Mesenchymal stem cell (in vitro differentiated cells and primary cell): ENCODE results near the gene CHN2.

ENCODE experiments used
- DNase-seq: peaks from one replicate; pipeline ENCODE4 v3.0.0-alpha.2; 2013
- H2AFZ ChIP-seq: one replicate; pipeline ENCODE4 v1.6.1; 2013; ENCODE audit warnings: low read depth, mild to moderate bottlenecking, control low read depth, inconsistent platforms, low read length, moderate library complexity
- H2AK5ac ChIP-seq: 2 replicates; pipeline ENCODE4 v1.6.1; 2013; ENCODE audit warnings: low read length, moderate library complexity, mild to moderate bottlenecking, inconsistent platforms; ENCODE audit not compliant: severe bottlenecking
- H2BK120ac ChIP-seq: one replicate; pipeline ENCODE4 v1.6.1; 2013; ENCODE audit warnings: low read depth, mild to moderate bottlenecking, inconsistent platforms, low read length, moderate library complexity
- H2BK12ac ChIP-seq, 2 experiments: one replicate each; pipeline ENCODE4 v1.6.1; 2013; ENCODE audit warnings: inconsistent platforms in 2 of 2, low read length in 2 of 2, mild to moderate bottlenecking in 2 of 2, moderate library complexity in 2 of 2, control low read depth in 1 of 2
- H2BK15ac ChIP-seq: one replicate; pipeline ENCODE4 v1.6.1; 2013; ENCODE audit warnings: mild to moderate bottlenecking, low read depth, inconsistent platforms; ENCODE audit not compliant: poor library complexity, severe bottlenecking
- H2BK5ac ChIP-seq: 2 replicates; pipeline ENCODE4 v1.6.1; 2013; ENCODE audit warnings: low read depth, mild to moderate bottlenecking, low read length, control low read depth, inconsistent platforms; ENCODE audit not compliant: poor library complexity, severe bottlenecking
- H3K14ac ChIP-seq, 2 experiments: one replicate each; pipeline ENCODE4 v1.6.1; 2013; ENCODE audit warnings: inconsistent platforms in 2 of 2, low read length in 2 of 2, control low read depth in 1 of 2, mild to moderate bottlenecking in 1 of 2, moderate library complexity in 1 of 2
- H3K18ac ChIP-seq, 2 experiments: one replicate each; pipeline ENCODE4 v1.6.1; 2013; ENCODE audit warnings: inconsistent platforms in 2 of 2, low read length in 2 of 2, control low read depth in 1 of 2, low read depth in 1 of 2, mild to moderate bottlenecking in 1 of 2
- H3K23ac ChIP-seq, 2 experiments: one replicate each; pipeline ENCODE4 v1.6.1; 2013; ENCODE audit warnings: inconsistent platforms in 2 of 2, low read length in 2 of 2, mild to moderate bottlenecking in 2 of 2, moderate library complexity in 2 of 2, control low read depth in 1 of 2
- H3K27ac ChIP-seq: 2 replicates; pipeline ENCODE4 v1.5.1; 2013; ENCODE audit warnings: mild to moderate bottlenecking, moderate library complexity, low read length, control low read depth, inconsistent platforms; ENCODE audit not compliant: poor library complexity, severe bottlenecking
- H3K27me3 ChIP-seq, 2 experiments: 2 replicates each; pipeline versions ENCODE4 v1.6.1 to v1.7.0; 2013; ENCODE audit warnings: low read length in 2 of 2, mild to moderate bottlenecking in 2 of 2, moderate library complexity in 2 of 2, control low read depth in 1 of 2, inconsistent platforms in 1 of 2; ENCODE audit not compliant: control insufficient read depth in 1 of 2, insufficient read depth in 1 of 2
- H3K36me3 ChIP-seq, 2 experiments: 2 replicates each; pipeline versions ENCODE4 v1.6.1 to v1.7.0; 2013; ENCODE audit warnings: low read length in 2 of 2, control low read depth in 1 of 2, inconsistent platforms in 1 of 2, low read depth in 1 of 2, mild to moderate bottlenecking in 1 of 2; ENCODE audit not compliant: insufficient read depth in 2 of 2, control insufficient read depth in 1 of 2
- H3K4ac ChIP-seq, 2 experiments: one replicate each; pipeline ENCODE4 v1.6.1; 2013; ENCODE audit warnings: inconsistent platforms in 2 of 2, low read length in 2 of 2, mild to moderate bottlenecking in 2 of 2, moderate library complexity in 2 of 2, control low read depth in 1 of 2, low read depth in 1 of 2
- H3K4me1 ChIP-seq: 2 replicates; pipeline ENCODE4 v1.6.1; 2013; ENCODE audit warnings: low read depth, low read length, control low read depth; ENCODE audit not compliant: control insufficient read depth, insufficient read depth
- H3K4me2 ChIP-seq: 2 replicates; pipeline ENCODE4 v1.6.1; 2013; ENCODE audit warnings: low read length, mild to moderate bottlenecking, inconsistent platforms; ENCODE audit not compliant: poor library complexity, severe bottlenecking
- H3K4me3 ChIP-seq, 2 experiments: 2 replicates each; pipeline versions ENCODE4 v1.5.1 to v1.7.0; 2013; ENCODE audit warnings: low read length in 2 of 2, mild to moderate bottlenecking in 2 of 2, control low read depth in 1 of 2, low read depth in 1 of 2; ENCODE audit not compliant: insufficient read depth in 1 of 2
- H3K79me1 ChIP-seq: replicated peaks from 2 replicates; pipeline ENCODE4 v1.6.1; 2013; ENCODE audit warnings: mild to moderate bottlenecking, control low read depth, low read length, inconsistent platforms; ENCODE audit not compliant: poor library complexity, severe bottlenecking
- H3K9ac ChIP-seq: 2 replicates; pipeline ENCODE4 v1.7.0; 2013; ENCODE audit warnings: mild to moderate bottlenecking, low read length, moderate library complexity
- H3K9me3 ChIP-seq: 2 replicates; pipeline ENCODE4 v1.7.0; 2013; ENCODE audit warnings: mild to moderate bottlenecking, low read length; ENCODE audit not compliant: control insufficient read depth
- H4K8ac ChIP-seq: one replicate; pipeline ENCODE4 v1.6.1; 2013; ENCODE audit warnings: inconsistent platforms, mild to moderate bottlenecking, low read length, moderate library complexity
- H4K91ac ChIP-seq: one replicate; pipeline ENCODE4 v1.6.1; 2013; ENCODE audit warnings: mild to moderate bottlenecking, low read length, inconsistent platforms
- WGBS: methylation state at CpG from one replicate; pipeline ENCODE4 v1.1.7; 2013; ENCODE audit warnings: mixed read lengths; 5-methylcytosine and 5-hydroxymethylcytosine counted together

The CHN2 gene

GRCh38 chr7:29442146-29442545, 247.6 kb downstream of the CHN2 start:
- no peak overlapping the region for H2AK5ac ChIP-seq
- DNase-seq: no peak
- H3K27me3 ChIP-seq: peaks cover 0 to 5% of the 10 kb centered on the region in 2 experiments
- H2AFZ ChIP-seq: no peak overlapping the region
- H3K23ac ChIP-seq: no peak overlapping the region
- no peak overlapping the region for H3K4ac ChIP-seq
- H2BK12ac ChIP-seq: no peak overlapping the region
- H3K4me1 ChIP-seq: no peaks in the 10 kb centered on the region
- H3K14ac ChIP-seq: no peak overlapping the region
- H4K8ac ChIP-seq: no peak overlapping the region
- H3K79me1 ChIP-seq: no peaks in the 10 kb centered on the region
- H3K9ac ChIP-seq: no peak overlapping the region
- no peak overlapping the region for H3K27ac ChIP-seq
- H4K91ac ChIP-seq: no peak overlapping the region
- no peaks in the 10 kb centered on the region for H3K36me3 ChIP-seq
- no peak overlapping the region for H2BK15ac ChIP-seq
- 25% methylated on average over 2 of the region's 3 CpGs for WGBS
- H3K4me3 ChIP-seq: no peak overlapping the region
- H3K4me2 ChIP-seq: no peak overlapping the region
- H3K9me3 ChIP-seq: no peaks in the 10 kb centered on the region
- H3K18ac ChIP-seq: no peak overlapping the region
- H2BK5ac ChIP-seq: no peak overlapping the region
- H2BK120ac ChIP-seq: no peak overlapping the region

GRCh38 chr7:29443552-29443951, 249.0 kb downstream of the CHN2 start:
- H2BK5ac ChIP-seq: no peak overlapping the region
- H2BK15ac ChIP-seq: no peak overlapping the region
- no peaks in the 10 kb centered on the region for H3K79me1 ChIP-seq
- no peak overlapping the region for H2BK12ac ChIP-seq
- no CpG with 5 or more reads among the region's 1 CpG for WGBS
- H3K14ac ChIP-seq: no peak overlapping the region
- H3K4me2 ChIP-seq: no peak overlapping the region
- H2BK120ac ChIP-seq: no peak overlapping the region
- H3K4me3 ChIP-seq: no peak overlapping the region
- no peak overlapping the region for H4K91ac ChIP-seq
- H3K4ac ChIP-seq: no peak overlapping the region
- H3K9me3 ChIP-seq: no peaks in the 10 kb centered on the region
- H3K4me1 ChIP-seq: no peaks in the 10 kb centered on the region
- no peak overlapping the region for H3K23ac ChIP-seq
- H4K8ac ChIP-seq: no peak overlapping the region
- DNase-seq: no peak
- H3K27ac ChIP-seq: no peak overlapping the region
- no peaks in the 10 kb centered on the region for H3K36me3 ChIP-seq
- H2AFZ ChIP-seq: no peak overlapping the region
- H3K9ac ChIP-seq: no peak overlapping the region
- H3K27me3 ChIP-seq: peaks cover 0 to 5% of the 10 kb centered on the region in 2 experiments
- no peak overlapping the region for H2AK5ac ChIP-seq
- H3K18ac ChIP-seq: no peak overlapping the region

- H3K4me1 ChIP-seq: no peaks in the 10 kb centered on the region
- H3K27me3 ChIP-seq: peaks cover 0 to 5% of the 10 kb centered on the region in 2 experiments
- no peak overlapping the region for H2BK120ac ChIP-seq
- no peak overlapping the region for H4K8ac ChIP-seq
- H2BK15ac ChIP-seq: no peak overlapping the region
- no peak overlapping the region for H3K4ac ChIP-seq
- no peak overlapping the region for H3K4me2 ChIP-seq
- H3K36me3 ChIP-seq: no peaks in the 10 kb centered on the region
- H4K91ac ChIP-seq: no peak overlapping the region
- H3K4me3 ChIP-seq: no peak overlapping the region
- no peak overlapping the region for H2BK12ac ChIP-seq
- no peak overlapping the region for H3K23ac ChIP-seq
- no peak overlapping the region for H3K18ac ChIP-seq
- no peaks in the 10 kb centered on the region for H3K79me1 ChIP-seq
- no peak overlapping the region for H3K9ac ChIP-seq
- H3K14ac ChIP-seq: no peak overlapping the region
- no peak overlapping the region for H2AK5ac ChIP-seq
- 84% methylated on average over 3 of the region's 3 CpGs for WGBS
- H3K9me3 ChIP-seq: no peaks in the 10 kb centered on the region
- H2AFZ ChIP-seq: no peak overlapping the region
- H2BK5ac ChIP-seq: no peak overlapping the region
- no peak for DNase-seq
- H3K27ac ChIP-seq: no peak overlapping the region
Measured at GRCh38 chr7:29444267-29444666, 249.7 kb downstream of the CHN2 start.

- Histone ChIP-seq H2BK15ac (no peak overlapping the region), H3K23ac (no peak overlapping the region), H4K8ac (no peak overlapping the region), H3K4ac (no peak overlapping the region), H3K14ac (no peak overlapping the region), H3K27ac (no peak overlapping the region), H3K36me3 (no peaks in the 10 kb centered on the region), H3K4me1 (no peaks in the 10 kb centered on the region), H3K4me3 (no peak overlapping the region), H3K18ac (no peak overlapping the region), H4K91ac (no peak overlapping the region), H2AK5ac (no peak overlapping the region), H2BK120ac (no peak overlapping the region), H2AFZ (no peak overlapping the region), H3K4me2 (no peak overlapping the region), H3K9me3 (no peaks in the 10 kb centered on the region), H2BK12ac (no peak overlapping the region), H2BK5ac (no peak overlapping the region), H3K27me3 (peaks cover 0 to 5% of the 10 kb centered on the region in 2 experiments), H3K79me1 (no peaks in the 10 kb centered on the region), H3K9ac (no peak overlapping the region)
- DNase-seq: no peak
- 78% methylated on average over 6 of the region's 6 CpGs for WGBS
Measured at GRCh38 chr7:29445736-29446135, 251.2 kb downstream of the CHN2 start.
